MM.1S (cell line): ENCODE results near the gene CXCL12.

Experiments used
- EZH2phosphoT487 ChIP-seq: fragments of 300-600 bp; sonication (generic); IDR thresholded peaks from 2 replicates; pipeline ENCODE4 v1.6.1; 2018; ENCODE audit warnings: antibody characterized with exemption, low read length
- TF ChIP-seq, protein P1 (sequence below): fragments of 300-600 bp; sonication (generic); IDR thresholded peaks from 2 replicates; pipeline ENCODE4 v1.5.1; 2016; ENCODE audit warnings: antibody characterized with exemption, low read length, mixed read lengths

DNA sequence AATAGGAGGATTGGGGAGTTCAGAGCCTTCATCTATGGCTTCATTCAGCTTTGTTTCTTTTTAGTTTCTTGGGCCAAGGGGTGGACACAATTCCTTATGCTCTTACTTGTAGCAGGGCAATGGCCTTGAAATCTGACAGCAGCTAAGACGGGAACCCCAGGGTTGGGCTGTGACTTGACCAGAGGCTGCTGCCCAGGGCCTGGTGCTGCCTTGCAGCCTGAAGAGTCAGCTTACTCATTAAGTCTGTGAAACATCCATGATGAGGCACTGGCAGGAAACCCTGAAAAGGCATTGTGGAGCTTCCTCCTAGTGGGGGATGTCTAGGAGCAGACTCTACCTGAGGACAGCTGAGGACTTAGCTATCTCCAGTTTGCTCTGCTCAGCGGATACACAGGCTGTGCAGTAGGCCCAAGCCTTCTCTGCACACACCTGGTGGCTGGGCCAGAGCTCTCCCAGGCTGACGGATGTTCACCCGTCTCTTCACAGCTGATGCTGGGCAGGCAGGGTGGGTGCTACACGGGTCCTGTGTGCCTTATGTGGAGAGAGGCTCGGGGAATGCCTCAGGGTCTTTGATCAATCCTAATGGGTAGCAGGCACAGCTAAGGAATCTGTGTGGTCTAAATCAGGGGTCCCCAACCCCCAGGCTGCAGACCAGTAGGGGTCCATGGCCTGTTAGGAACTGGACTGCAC lies 17.8 kb downstream of the CXCL12 start:
- TF ChIP-seq, protein P1, sequence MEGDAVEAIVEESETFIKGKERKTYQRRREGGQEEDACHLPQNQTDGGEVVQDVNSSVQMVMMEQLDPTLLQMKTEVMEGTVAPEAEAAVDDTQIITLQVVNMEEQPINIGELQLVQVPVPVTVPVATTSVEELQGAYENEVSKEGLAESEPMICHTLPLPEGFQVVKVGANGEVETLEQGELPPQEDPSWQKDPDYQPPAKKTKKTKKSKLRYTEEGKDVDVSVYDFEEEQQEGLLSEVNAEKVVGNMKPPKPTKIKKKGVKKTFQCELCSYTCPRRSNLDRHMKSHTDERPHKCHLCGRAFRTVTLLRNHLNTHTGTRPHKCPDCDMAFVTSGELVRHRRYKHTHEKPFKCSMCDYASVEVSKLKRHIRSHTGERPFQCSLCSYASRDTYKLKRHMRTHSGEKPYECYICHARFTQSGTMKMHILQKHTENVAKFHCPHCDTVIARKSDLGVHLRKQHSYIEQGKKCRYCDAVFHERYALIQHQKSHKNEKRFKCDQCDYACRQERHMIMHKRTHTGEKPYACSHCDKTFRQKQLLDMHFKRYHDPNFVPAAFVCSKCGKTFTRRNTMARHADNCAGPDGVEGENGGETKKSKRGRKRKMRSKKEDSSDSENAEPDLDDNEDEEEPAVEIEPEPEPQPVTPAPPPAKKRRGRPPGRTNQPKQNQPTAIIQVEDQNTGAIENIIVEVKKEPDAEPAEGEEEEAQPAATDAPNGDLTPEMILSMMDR, result no peak
- no peak for TF ChIP-seq EZH2phosphoT487
